ENCODE data around the gene AMMECR1.
A peak's percentile ranks its signal among the peaks of the same experiment; 100 is the strongest.

AMMECR1 gene

GRCh38 chrX:110321081-110321480 is 3.2 kb upstream of the AMMECR1 start:
- no peaks in the 10 kb centered on the region for H3K36me3 ChIP-seq (ENCODE audit: insufficient read depth)
- H3K4me1 ChIP-seq (ENCODE audit: low read depth, poor library complexity, severe bottlenecking), result peaks cover 7% of the 10 kb centered on the region
- TF ChIP-seq, protein P1, sequence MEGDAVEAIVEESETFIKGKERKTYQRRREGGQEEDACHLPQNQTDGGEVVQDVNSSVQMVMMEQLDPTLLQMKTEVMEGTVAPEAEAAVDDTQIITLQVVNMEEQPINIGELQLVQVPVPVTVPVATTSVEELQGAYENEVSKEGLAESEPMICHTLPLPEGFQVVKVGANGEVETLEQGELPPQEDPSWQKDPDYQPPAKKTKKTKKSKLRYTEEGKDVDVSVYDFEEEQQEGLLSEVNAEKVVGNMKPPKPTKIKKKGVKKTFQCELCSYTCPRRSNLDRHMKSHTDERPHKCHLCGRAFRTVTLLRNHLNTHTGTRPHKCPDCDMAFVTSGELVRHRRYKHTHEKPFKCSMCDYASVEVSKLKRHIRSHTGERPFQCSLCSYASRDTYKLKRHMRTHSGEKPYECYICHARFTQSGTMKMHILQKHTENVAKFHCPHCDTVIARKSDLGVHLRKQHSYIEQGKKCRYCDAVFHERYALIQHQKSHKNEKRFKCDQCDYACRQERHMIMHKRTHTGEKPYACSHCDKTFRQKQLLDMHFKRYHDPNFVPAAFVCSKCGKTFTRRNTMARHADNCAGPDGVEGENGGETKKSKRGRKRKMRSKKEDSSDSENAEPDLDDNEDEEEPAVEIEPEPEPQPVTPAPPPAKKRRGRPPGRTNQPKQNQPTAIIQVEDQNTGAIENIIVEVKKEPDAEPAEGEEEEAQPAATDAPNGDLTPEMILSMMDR (conservative IDR thresholded peaks at IDR 0.05; ENCODE audit: low read depth, low read length), result no peak
- H4K20me1 ChIP-seq (ENCODE audit: insufficient read depth), result no peaks in the 10 kb centered on the region
- no peak overlapping the region for H3K9ac ChIP-seq
- no peaks in the 10 kb centered on the region for H3K27me3 ChIP-seq (ENCODE audit: insufficient read depth, low read depth)
- no peak overlapping the region for H3K4me2 ChIP-seq
- peaks cover 17% of the 10 kb centered on the region for H3K79me2 ChIP-seq (ENCODE audit: insufficient read depth, low read depth)
- H2AFZ ChIP-seq (ENCODE audit: low read depth), result no peak overlapping the region
- no peak overlapping the region for H3K27ac ChIP-seq
- H3K4me3 ChIP-seq (IDR thresholded peaks at IDR 0.05; ENCODE audit: insufficient read depth, low read depth, low read length), result no peak overlapping the region

GRCh38 chrX:110320381-110320987 is 2.6 kb upstream of the AMMECR1 start:
- H3K9ac ChIP-seq, result no peak overlapping the region
- peaks cover 7% of the 10 kb centered on the region for H3K4me1 ChIP-seq (ENCODE audit: low read depth, poor library complexity, severe bottlenecking)
- H3K4me2 ChIP-seq, result no peak overlapping the region
- no peak overlapping the region for H3K4me3 ChIP-seq (IDR thresholded peaks at IDR 0.05; ENCODE audit: insufficient read depth, low read depth, low read length)
- no peak overlapping the region for H3K27ac ChIP-seq
- H2AFZ ChIP-seq (ENCODE audit: low read depth), result no peak overlapping the region
- H3K79me2 ChIP-seq (ENCODE audit: insufficient read depth, low read depth), result peaks cover 23% of the 10 kb centered on the region
- no peaks in the 10 kb centered on the region for H3K27me3 ChIP-seq (ENCODE audit: insufficient read depth, low read depth)
- H4K20me1 ChIP-seq (ENCODE audit: insufficient read depth), result no peaks in the 10 kb centered on the region
- TF ChIP-seq, protein P1 (conservative IDR thresholded peaks at IDR 0.05; ENCODE audit: low read depth, low read length), result no peak
- no peaks in the 10 kb centered on the region for H3K36me3 ChIP-seq (ENCODE audit: insufficient read depth)

DNA sequence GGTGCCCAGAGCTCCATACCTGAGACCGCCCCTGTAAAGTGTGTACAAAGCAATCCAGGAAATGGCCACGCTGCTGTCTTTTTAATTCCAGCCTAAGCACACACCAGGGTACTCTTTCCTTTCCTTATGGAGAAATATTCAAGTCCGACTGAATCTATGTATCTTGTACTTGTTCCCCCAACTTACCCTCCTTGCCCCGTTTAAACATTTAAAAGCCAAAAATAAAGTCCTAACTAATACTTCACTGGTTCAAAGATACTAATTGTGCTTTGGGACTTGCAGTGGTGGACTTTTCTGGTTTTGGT is 731 bp upstream of the AMMECR1 start:
- TF ChIP-seq, protein P1 (conservative IDR thresholded peaks at IDR 0.05; ENCODE audit: low read depth, low read length), result no peak
- Histone ChIP-seq H4K20me1 (ENCODE audit: insufficient read depth) (no peaks in the 10 kb centered on the region), H3K36me3 (ENCODE audit: insufficient read depth) (no peaks in the 10 kb centered on the region), H3K4me3 (IDR thresholded peaks at IDR 0.05; ENCODE audit: insufficient read depth, low read depth, low read length) (no peak overlapping the region), H3K27ac (peak overlapping the region; percentile 93), H3K4me2 (peak overlapping the region; percentile 88), H3K27me3 (ENCODE audit: insufficient read depth, low read depth) (no peaks in the 10 kb centered on the region), H3K79me2 (ENCODE audit: insufficient read depth, low read depth) (peaks cover 42% of the 10 kb centered on the region), H2AFZ (ENCODE audit: low read depth) (peak overlapping the region; percentile 87), H3K4me1 (ENCODE audit: low read depth, poor library complexity, severe bottlenecking) (peaks cover 25% of the 10 kb centered on the region), H3K9ac (peak overlapping the region; percentile 95)

DNA sequence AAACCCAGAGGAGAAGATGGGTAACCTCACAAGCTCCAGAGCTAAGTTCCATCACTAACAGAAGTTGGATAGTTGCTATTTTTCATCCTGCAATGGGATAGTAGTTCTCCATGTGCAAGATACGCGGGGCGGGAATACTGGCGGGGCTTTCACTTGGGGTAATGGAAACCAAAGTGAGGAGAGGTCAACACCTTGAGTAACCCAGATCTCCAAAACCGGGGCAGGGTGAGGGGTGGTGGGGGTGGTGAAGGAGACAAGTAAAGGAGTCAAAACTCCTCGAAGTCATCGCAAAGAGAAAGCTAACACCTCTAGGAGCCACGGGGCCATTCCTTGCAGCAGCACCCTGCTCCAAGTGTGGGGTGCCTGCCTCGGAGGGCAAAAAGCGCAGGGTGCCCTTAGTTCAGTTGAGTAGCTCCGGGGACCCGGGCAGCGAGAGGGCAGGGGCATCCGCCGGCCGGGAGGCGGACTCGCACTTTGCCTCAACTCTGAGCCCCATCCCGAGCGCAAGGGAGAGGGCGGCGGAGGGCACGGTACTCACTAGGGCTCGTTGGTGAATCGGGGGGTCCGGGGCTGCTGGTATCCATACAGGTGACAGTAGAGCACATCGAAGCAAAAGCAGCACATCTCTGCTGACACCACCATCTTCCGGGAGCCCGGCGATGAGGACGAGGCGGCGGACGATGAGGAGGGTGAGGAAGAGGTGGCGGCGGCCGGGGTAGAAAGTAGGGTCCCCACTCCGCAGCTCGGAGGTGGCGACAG is 645 bp downstream of the AMMECR1 start:
- no peaks in the 10 kb centered on the region for H4K20me1 ChIP-seq (ENCODE audit: insufficient read depth)
- peak overlapping the region; percentile 95 for H3K4me2 ChIP-seq
- peak overlapping the region; percentile 26; the same call in 1 of the 2 replicates for H2AFZ ChIP-seq (ENCODE audit: low read depth)
- peak overlapping the region; percentile 95 for H3K9ac ChIP-seq
- TF ChIP-seq, protein P1 (conservative IDR thresholded peaks at IDR 0.05; ENCODE audit: low read depth, low read length), result no peak
- H3K27ac ChIP-seq, result peak overlapping the region; percentile 82
- H3K36me3 ChIP-seq (ENCODE audit: insufficient read depth), result no peaks in the 10 kb centered on the region
- H3K4me1 ChIP-seq (ENCODE audit: low read depth, poor library complexity, severe bottlenecking), result peaks cover 39% of the 10 kb centered on the region
- H3K4me3 ChIP-seq (IDR thresholded peaks at IDR 0.05; ENCODE audit: insufficient read depth, low read depth, low read length), result no peak overlapping the region
- peaks cover 56% of the 10 kb centered on the region for H3K79me2 ChIP-seq (ENCODE audit: insufficient read depth, low read depth)
- no peaks in the 10 kb centered on the region for H3K27me3 ChIP-seq (ENCODE audit: insufficient read depth, low read depth)
